Epithelial cell of esophagus (primary cell): ENCODE data around the gene EPHA2.
A peak's percentile ranks its signal among the peaks of the same experiment; 100 is the strongest.
"Not testable (repeated sequence)": the region's sequence is repeated elsewhere in the genome, so short reads cannot be mapped to it uniquely, and the experiment has no call there.

Source experiments
- DNase-seq: peaks from one replicate; pipeline ENCODE4 v3.0.0; 2010; ENCODE audit warnings: low read depth
- H3K4me3 ChIP-seq: 2 replicates; pipeline ENCODE4 v1.5.1; 2011; ENCODE audit warnings: mild to moderate bottlenecking, low read length, control low read depth
- TF ChIP-seq, protein P1 (sequence below): IDR thresholded peaks from 2 replicates; pipeline ENCODE4 v1.5.1; 2011; ENCODE audit warnings: low read depth, mild to moderate bottlenecking, low read length, control low read depth, inconsistent platforms; ENCODE audit not compliant: insufficient read depth; ENCODE audit errors: missing control alignments

EPHA2 gene

DNA sequence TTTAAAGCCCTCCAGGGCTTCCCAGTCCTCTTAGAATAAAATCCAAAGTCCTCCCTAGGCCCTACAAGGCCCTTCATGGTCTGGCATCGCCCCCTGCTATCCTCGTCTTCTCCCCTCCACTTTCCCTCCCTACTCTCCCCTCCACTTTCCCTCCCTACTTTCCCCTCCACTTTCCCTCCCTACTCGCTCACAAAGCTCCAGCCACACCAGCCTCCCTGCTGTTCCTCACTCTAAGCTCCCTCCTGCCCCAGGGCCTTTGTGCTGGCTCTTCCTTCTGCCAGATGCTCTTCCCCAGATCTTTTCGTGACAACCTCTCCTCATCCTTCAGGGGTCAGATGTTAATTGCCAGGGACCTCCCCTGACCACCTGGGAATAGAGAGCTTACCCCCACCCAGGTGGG, 43.8 kb upstream of the EPHA2 start:
- TF ChIP-seq, protein P1, sequence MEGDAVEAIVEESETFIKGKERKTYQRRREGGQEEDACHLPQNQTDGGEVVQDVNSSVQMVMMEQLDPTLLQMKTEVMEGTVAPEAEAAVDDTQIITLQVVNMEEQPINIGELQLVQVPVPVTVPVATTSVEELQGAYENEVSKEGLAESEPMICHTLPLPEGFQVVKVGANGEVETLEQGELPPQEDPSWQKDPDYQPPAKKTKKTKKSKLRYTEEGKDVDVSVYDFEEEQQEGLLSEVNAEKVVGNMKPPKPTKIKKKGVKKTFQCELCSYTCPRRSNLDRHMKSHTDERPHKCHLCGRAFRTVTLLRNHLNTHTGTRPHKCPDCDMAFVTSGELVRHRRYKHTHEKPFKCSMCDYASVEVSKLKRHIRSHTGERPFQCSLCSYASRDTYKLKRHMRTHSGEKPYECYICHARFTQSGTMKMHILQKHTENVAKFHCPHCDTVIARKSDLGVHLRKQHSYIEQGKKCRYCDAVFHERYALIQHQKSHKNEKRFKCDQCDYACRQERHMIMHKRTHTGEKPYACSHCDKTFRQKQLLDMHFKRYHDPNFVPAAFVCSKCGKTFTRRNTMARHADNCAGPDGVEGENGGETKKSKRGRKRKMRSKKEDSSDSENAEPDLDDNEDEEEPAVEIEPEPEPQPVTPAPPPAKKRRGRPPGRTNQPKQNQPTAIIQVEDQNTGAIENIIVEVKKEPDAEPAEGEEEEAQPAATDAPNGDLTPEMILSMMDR: no peak
- H3K4me3 ChIP-seq: no peak overlapping the region

DNA sequence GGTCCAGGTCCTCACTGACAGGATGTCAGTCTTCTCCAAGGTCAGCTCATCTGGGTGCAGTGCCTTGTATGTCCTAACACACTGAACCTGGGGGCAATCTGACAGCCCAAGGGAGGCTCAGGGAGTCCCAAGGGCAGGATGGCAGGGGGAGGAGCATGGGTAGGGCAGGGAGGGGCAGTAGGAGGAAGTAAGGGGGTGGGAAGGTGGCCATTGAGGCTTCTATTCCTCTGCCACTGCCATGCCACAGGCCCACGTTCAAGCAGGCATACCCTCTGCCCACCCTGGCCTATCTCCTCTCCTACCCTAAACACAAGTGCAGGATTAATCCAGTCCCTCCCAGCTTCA, 43.3 kb upstream of the EPHA2 start:
- TF ChIP-seq, protein P1: no peak
- DNase-seq: no peak
- H3K4me3 ChIP-seq: no peak overlapping the region

More for the DNA sequence above, 43.8 kb upstream of the EPHA2 start:
- no peak for DNase-seq

DNA sequence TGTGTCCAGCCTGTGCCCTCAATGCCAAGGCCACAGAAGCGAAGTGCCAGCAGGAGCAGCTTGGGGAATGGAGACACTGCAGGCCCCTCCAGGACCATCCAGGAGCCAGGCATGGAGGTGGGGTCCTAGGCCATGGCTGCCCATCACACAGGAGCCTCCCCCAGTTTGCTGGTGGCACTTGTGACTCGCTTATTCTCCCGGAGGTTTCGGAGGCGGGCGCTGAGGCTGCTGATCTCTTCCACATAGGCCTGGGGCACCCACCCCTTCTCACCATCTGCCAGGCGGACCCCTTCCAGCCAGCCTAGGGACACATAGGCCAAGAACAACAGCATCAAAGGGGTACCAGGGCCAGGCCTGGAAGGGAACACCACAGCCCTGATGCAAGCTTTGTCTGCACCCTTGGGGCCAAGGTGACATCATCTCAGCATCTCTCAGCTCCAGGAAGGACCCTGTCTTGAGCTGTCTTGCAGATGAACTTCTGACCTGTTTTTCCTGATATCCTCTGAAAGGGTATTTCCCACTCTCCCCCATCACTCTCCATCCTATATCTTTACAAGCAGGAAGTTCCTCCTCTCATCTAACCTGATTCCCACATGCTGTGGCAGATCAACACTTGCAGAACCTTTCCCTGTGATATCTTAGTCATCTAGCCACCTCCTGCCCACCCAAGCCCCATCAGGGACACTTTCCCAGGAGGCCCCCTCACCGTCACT, 42.7 kb upstream of the EPHA2 start:
- peak; percentile 25 for DNase-seq
- TF ChIP-seq, protein P1: no peak
- no peak overlapping the region for H3K4me3 ChIP-seq

DNA sequence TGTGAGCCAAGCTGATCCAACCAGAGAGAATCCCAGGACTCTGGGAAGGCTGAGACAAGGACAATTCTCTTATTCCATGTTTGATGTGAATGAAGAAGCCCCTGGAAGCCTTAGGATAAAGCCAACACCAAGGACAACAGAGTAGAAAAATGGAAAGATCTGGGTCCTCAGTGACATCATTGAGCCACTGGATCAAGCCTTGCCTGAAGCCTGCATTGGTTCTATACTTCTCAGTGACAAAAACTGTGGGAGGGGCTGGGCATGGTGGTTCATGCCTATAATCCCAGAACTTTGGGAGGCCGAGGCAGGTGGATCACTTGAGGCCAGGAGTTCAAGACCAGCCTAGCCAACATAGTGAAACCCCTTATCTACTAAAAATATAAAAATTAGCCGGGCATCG, 41.0 kb upstream of the EPHA2 start:
- TF ChIP-seq, protein P1: no peak
- DNase-seq: no peak
- no peak overlapping the region for H3K4me3 ChIP-seq

DNA sequence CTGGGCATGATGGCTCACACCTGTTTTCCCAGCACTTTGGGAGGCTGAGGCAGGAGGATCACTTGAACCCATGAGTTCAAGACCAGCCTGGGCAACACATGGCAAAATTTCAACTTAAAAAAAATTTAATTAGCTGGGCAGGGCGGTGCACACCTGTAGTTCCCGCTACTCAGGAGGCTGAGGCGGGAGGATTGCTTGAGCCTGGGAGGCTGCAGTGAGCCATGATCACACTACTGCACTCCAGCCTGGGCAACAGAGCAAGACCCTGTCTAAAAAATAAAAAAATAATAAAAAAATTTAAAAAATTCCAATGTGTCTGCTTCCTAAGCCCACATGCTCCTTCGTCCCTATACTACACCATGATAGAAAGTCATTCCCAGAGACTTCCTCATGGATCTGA, 40.3 kb upstream of the EPHA2 start:
- DNase-seq, H3K4me3 ChIP-seq: not testable (repeated sequence)

DNA sequence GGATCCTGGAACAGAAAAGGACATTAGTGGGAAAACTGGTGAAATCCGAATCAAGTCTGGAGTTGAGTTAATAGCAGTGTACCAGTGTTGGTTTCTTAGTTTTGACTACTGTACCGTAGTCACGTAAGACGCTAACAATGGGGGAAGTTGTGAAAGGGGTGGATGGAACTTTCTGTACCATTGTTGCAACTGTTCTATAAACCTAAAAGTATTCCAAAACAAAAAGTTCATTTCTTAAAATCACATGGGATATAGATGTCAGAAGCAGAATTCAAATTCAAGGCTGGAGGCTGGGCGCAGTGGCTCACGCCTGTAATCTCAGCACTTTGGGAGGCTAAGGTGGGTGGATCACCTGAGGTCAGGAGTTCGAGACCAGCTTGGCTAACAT, 39.6 kb upstream of the EPHA2 start:
- TF ChIP-seq, protein P1: no peak
- no peak for DNase-seq
- no peak overlapping the region for H3K4me3 ChIP-seq

DNA sequence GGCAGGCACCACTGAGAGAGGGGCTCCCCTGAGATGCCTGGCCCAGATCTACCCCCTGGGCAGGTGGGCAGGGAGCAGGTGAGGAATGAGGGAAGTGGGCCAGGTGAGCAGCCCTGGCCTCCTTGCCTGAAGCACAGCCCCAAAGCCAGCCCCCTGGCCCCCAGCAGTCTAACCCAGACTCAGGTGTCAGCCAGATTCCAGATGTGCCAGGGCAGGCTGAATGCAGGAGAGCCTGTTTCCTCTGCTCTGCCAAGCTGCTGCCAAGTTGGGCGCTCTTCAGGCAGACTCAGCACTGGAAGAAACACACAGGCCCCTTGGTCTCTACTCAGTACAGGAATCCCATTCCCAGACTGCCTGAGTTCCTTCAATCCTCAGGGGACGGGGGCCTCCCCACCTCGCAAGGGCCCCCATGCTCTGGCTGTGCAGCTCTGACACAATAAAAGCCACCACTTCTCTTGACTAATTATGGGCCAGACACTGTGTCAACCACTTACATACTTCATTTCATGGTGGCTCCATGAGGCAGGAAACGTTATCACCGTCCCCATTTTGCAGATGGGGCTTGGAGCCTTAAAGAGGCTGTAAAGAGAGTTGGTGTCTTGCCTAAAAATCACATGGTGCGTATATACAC, 36.2 kb upstream of the EPHA2 start:
- no peak overlapping the region for H3K4me3 ChIP-seq
- TF ChIP-seq, protein P1: no peak
- DNase-seq: peak; percentile 61
